Measurements from ENCODE around the gene FGF9.

DNA sequence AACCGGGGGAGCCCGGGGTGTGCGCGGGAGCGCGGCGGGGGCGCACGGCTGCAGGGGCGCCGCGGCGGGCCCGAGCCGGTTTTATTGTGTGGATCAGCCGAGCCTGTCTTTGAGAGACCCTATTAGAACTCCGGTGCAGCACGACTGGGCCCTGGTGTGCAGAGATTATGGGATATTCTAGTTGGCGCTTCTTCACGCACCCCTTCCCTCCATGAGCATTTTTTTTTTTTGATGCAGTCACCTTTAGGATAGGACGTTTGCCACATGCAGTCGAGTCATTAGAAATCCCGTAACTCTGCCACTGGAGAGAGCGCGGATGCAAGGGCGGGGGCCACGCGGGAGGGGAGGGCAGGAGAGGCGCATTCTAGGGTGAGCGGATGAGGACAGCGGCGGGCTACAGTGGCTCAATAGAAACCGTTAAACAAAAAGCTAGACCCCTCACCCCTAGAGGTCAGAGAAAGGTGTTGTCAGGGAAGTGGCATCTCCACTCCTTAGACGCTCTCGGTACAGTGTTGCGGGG is 3.7 kb downstream of the FGF9 start:
- TF ChIP-seq, protein P1, sequence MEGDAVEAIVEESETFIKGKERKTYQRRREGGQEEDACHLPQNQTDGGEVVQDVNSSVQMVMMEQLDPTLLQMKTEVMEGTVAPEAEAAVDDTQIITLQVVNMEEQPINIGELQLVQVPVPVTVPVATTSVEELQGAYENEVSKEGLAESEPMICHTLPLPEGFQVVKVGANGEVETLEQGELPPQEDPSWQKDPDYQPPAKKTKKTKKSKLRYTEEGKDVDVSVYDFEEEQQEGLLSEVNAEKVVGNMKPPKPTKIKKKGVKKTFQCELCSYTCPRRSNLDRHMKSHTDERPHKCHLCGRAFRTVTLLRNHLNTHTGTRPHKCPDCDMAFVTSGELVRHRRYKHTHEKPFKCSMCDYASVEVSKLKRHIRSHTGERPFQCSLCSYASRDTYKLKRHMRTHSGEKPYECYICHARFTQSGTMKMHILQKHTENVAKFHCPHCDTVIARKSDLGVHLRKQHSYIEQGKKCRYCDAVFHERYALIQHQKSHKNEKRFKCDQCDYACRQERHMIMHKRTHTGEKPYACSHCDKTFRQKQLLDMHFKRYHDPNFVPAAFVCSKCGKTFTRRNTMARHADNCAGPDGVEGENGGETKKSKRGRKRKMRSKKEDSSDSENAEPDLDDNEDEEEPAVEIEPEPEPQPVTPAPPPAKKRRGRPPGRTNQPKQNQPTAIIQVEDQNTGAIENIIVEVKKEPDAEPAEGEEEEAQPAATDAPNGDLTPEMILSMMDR (IDR thresholded peaks at IDR 0.05): no peak
- TF ChIP-seq POLR2A (IDR thresholded peaks at IDR 0.05) (no peak), POLR2AphosphoS5 (IDR thresholded peaks at IDR 0.05; ENCODE audit: insufficient read depth in 1 of 2, low read depth in 1 of 2) (no peak)

Data from vagina (tissue), 2 donors.